Prostate gland (tissue), 2 donors: ENCODE measurements around the gene RAPSN. TPM values are rescaled to one million over a fixed set of nuclear protein-coding genes. Genes with fewer than 3 reads are reported as not detected.

Experiments
- DNase-seq: peaks from one replicate; pipeline ENCODE4 v3.0.0-alpha.2; 2019; ENCODE audit warnings: low spot score
- H3K27ac ChIP-seq, 2 donors: fragments of 200-600 bp; sonication (generic); 2 replicates each; pipeline ENCODE4 v1.5.1; 2017 to 2019
- H3K27me3 ChIP-seq: fragments of 200-600 bp; sonication (generic); replicated peaks from 2 replicates; pipeline ENCODE4 v1.5.1; 2019; ENCODE audit not compliant: insufficient read depth
- H3K36me3 ChIP-seq, 2 donors: fragments of 200-600 bp; sonication (generic); 1 replicate in 1 of 2; 2 replicates in 1 of 2; pipeline versions ENCODE4 v1.5.1 to v1.8.1; 2017 to 2019
- H3K4me1 ChIP-seq: fragments of 200-600 bp; sonication (generic); replicated peaks from 2 replicates; pipeline ENCODE4 v1.5.1; 2019
- H3K4me3 ChIP-seq, 2 donors: fragments of 200-600 bp; sonication (generic); 2 replicates each; pipeline ENCODE4 v1.5.1; 2017 to 2019
- H3K9me3 ChIP-seq: fragments of 200-600 bp; sonication (generic); 2 replicates; pipeline ENCODE4 v1.5.1; 2017
- CTCF ChIP-seq, 4 experiments: fragments of 200-600 bp in 2 of 4; fragments of 450-650 bp in 2 of 4; sonication (generic) in 2 of 4; IDR thresholded peaks; 1 replicate in 3 of 4; 2 replicates in 1 of 4; pipeline ENCODE4 v1.5.1; 2016 to 2019; ENCODE audit warnings: antibody characterized with exemption in 4 of 4, mild to moderate bottlenecking in 2 of 4, moderate library complexity in 2 of 4
- POLR2A ChIP-seq: fragments of 450-650 bp; IDR thresholded peaks from one replicate; pipeline ENCODE4 v1.6.1; 2016; ENCODE audit warnings: antibody characterized with exemption, mild to moderate bottlenecking
- POLR2AphosphoS5 ChIP-seq: sonication (generic); formaldehyde crosslinking; IDR thresholded peaks from one replicate; pipeline ENCODE4 v1.6.1; 2017; ENCODE audit warnings: antibody characterized with exemption
- WGBS: methylation state at CpG from one replicate; pipeline ENCODE4 v1.1.5; 2018; 5-methylcytosine and 5-hydroxymethylcytosine counted together
- intact Hi-C: fragments of 100-400 bp; cut with DNase I; formaldehyde crosslinking; loops from one replicate; pipeline ENCODE4 v1.14.2; 2022
- total RNA-seq, 2 donors: library from RNA; depleted of rRNA; stranded (reverse); fragments of >200 nt; gene quantifications; one replicate each; pipeline ENCODE4 v1.1.0, GENCODE V29; 2016

Gene RAPSN
- total RNA-seq, 2 donors from 2014 or later = 1.3 TPM; not detected in 1

- Histone ChIP-seq H3K27ac (no peak overlapping the region), H3K27me3 (no peaks in the 10 kb centered on the region), H3K4me3 (no peak overlapping the region), H3K36me3 (peaks cover 10 to 28% of the 10 kb centered on the region in 2 donors), H3K4me1 (no peaks in the 10 kb centered on the region), H3K9me3 (no peaks in the 10 kb centered on the region)
- no peak for DNase-seq
- intact Hi-C loops = no loop called here
- WGBS = 75% methylated on average over 23 of the region's 23 CpGs
- TF ChIP-seq CTCF (IDR thresholded peaks at IDR 0.05) (no peak), POLR2A (no peak), POLR2AphosphoS5 (no peak)
These were observed 30.3 kb downstream of the RAPSN start for GRCh38 chr11:47418454-47419259.

GRCh38 chr11:47417712-47418111 lies 31.2 kb downstream of the RAPSN start:
- Histone ChIP-seq H3K9me3 (no peaks in the 10 kb centered on the region), H3K36me3 (peaks cover 10 to 25% of the 10 kb centered on the region in 2 donors), H3K4me3 (no peak overlapping the region), H3K27ac (no peak overlapping the region), H3K4me1 (no peaks in the 10 kb centered on the region), H3K27me3 (no peaks in the 10 kb centered on the region)
- TF ChIP-seq CTCF (IDR thresholded peaks at IDR 0.05) = no peak
- TF ChIP-seq POLR2AphosphoS5 = no peak
- TF ChIP-seq POLR2A = no peak
- DNase-seq = no peak
- intact Hi-C loops = no loop called here
- 84% methylated on average over 6 of the region's 6 CpGs for WGBS

GRCh38 chr11:47415949-47416472 lies 32.9 kb downstream of the RAPSN start:
- Histone ChIP-seq H3K4me3 (no peak overlapping the region), H3K4me1 (no peaks in the 10 kb centered on the region), H3K36me3 (peaks cover 10 to 25% of the 10 kb centered on the region in 2 donors), H3K9me3 (no peaks in the 10 kb centered on the region), H3K27ac (peak overlapping the region; percentile 62 to 74), H3K27me3 (no peaks in the 10 kb centered on the region)
- 6% methylated on average over 13 of the region's 13 CpGs for WGBS
- peak; percentile 75 for TF ChIP-seq POLR2AphosphoS5
- no peak for TF ChIP-seq POLR2A
- peak; percentile 74 for DNase-seq
- intact Hi-C loops = no loop called here

- DNase-seq = no peak
- H3K9me3 ChIP-seq = no peaks in the 10 kb centered on the region
- no peaks in the 10 kb centered on the region for H3K27me3 ChIP-seq
- 82% methylated on average over 29 of the region's 31 CpGs for WGBS
- H3K4me1 ChIP-seq = no peaks in the 10 kb centered on the region
- intact Hi-C loops = no loop called here
- H3K27ac ChIP-seq = peak overlapping the region; percentile 62 to 74
- TF ChIP-seq CTCF (IDR thresholded peaks at IDR 0.05) (no peak), POLR2AphosphoS5 (no peak), POLR2A (no peak)
- H3K4me3 ChIP-seq = no peak overlapping the region
- H3K36me3 ChIP-seq = peaks cover 10 to 24% of the 10 kb centered on the region in 2 donors
These were observed 33.7 kb downstream of the RAPSN start for GRCh38 chr11:47415091-47415854.

- intact Hi-C loops = no loop called here
- Histone ChIP-seq H3K9me3 (no peaks in the 10 kb centered on the region), H3K27me3 (no peaks in the 10 kb centered on the region), H3K27ac (peak overlapping the region; percentile 27 to 54), H3K4me3 (no peak overlapping the region), H3K36me3 (peaks cover 10 to 18% of the 10 kb centered on the region in 2 donors), H3K4me1 (peaks cover under 1% of the 10 kb centered on the region)
- no peak for DNase-seq
- TF ChIP-seq POLR2AphosphoS5 (no peak), CTCF (IDR thresholded peaks at IDR 0.05) (no peak), POLR2A (no peak)
- 90% methylated on average over 18 of the region's 19 CpGs for WGBS
These were observed 34.3 kb downstream of the RAPSN start for GRCh38 chr11:47414685-47415070.
